HepG2 (cell line): ENCODE measurements around the gene RHBDD2. TPM values are rescaled to one million over a fixed set of nuclear protein-coding genes. Genes with fewer than 3 reads are reported as not detected.

Experiments used
- ATAC-seq: fragments of 200-7000 bp; cut with Tn5 transposase; 3 replicates; pipeline ENCODE4 v1.9.1; 2020; ENCODE audit warnings: mild to moderate bottlenecking, moderate library complexity
- BruUV-seq: library from RNA; stranded (reverse); fragments of 400-500 nt; replicated peaks from 2 replicates; lab custom pipeline; 2021; lab: Mats Ljungman, UMichigan
- CTCF ChIA-PET: fragments of 300-600 bp; formaldehyde crosslinking; extraction: SDS; loops from one replicate; lab custom pipeline; 2021; ENCODE audit warnings: low total read pairs, inconsistent platforms, low intra/inter-chr PET ratio; lab: Yijun Ruan, JAX
- POLR2A ChIA-PET: fragments of 350-600 bp; sonication (Branson Sonifier 250); formaldehyde crosslinking; loops from one replicate; lab custom pipeline; 2020; ENCODE audit warnings: antibody characterized with exemption, inconsistent platforms; lab: Yijun Ruan, JAX
- DNase-seq: peaks from one replicate; pipeline ENCODE4 v3.0.0-alpha.2; 2015; ENCODE audit warnings: low spot score
- FAIRE-seq: peaks from 3 replicates; lab custom pipeline; 2011; peaks lifted over from hg19 to GRCh38; lab: Jason Lieb, UNC
- H2AFZ ChIP-seq: one replicate; pipeline ENCODE4 v1.6.1; 2011; ENCODE audit warnings: low read length, inconsistent platforms
- H3K27ac ChIP-seq: fragments of 300-600 bp; 3 replicates; pipeline ENCODE4 v1.8.0; 2011; ENCODE audit warnings: mixed run types, mild to moderate bottlenecking, mixed read lengths, low read length, inconsistent platforms; ENCODE audit not compliant: insufficient read depth; ENCODE audit errors: extremely low read length
- H3K27me3 ChIP-seq, 2 experiments: fragments of 200-600 bp in 1 of 2; 2 replicates in 1 of 2; 3 replicates in 1 of 2; pipeline versions ENCODE4 v1.6.0 to v1.8.0; 2011; ENCODE audit warnings: low read length in 2 of 2, mild to moderate bottlenecking in 2 of 2, moderate library complexity in 2 of 2, inconsistent platforms in 1 of 2; ENCODE audit not compliant: insufficient read depth in 2 of 2, control insufficient read depth in 1 of 2
- H3K36me3 ChIP-seq, 2 experiments: fragments of 200-600 bp in 1 of 2; replicated peaks in 1 of 2; 2 replicates in 1 of 2; 3 replicates in 1 of 2; pipeline versions ENCODE4 v1.5.1 to v1.8.0; 2011; ENCODE audit warnings: low read length in 2 of 2, inconsistent platforms in 1 of 2; ENCODE audit not compliant: insufficient read depth in 2 of 2, control insufficient read depth in 1 of 2
- H3K4me1 ChIP-seq: 2 replicates; pipeline ENCODE4 v1.5.1; 2012; ENCODE audit warnings: low read length, inconsistent platforms; ENCODE audit not compliant: insufficient read depth
- H3K4me2 ChIP-seq: 2 replicates; pipeline ENCODE4 v1.6.0; 2011; ENCODE audit warnings: low read depth, low read length, inconsistent platforms
- H3K4me3 ChIP-seq, 3 experiments: fragments of 200-600 bp in 1 of 3; sonication (generic), shearing (Covaris generic) in 1 of 3; replicated peaks in 1 of 3; 2 replicates each; pipeline ENCODE4 v1.5.1; 2011 to 2016; ENCODE audit warnings: low read length in 3 of 3, inconsistent platforms in 2 of 3, low read depth in 2 of 3, mild to moderate bottlenecking in 2 of 3, control low read depth in 1 of 3, mixed read lengths in 1 of 3; ENCODE audit not compliant: insufficient read depth in 1 of 3
- H3K79me2 ChIP-seq: one replicate; pipeline ENCODE4 v1.6.1; 2011; ENCODE audit warnings: low read length, inconsistent platforms; ENCODE audit not compliant: insufficient read depth
- H3K9ac ChIP-seq: 2 replicates; pipeline ENCODE4 v1.6.0; 2011; ENCODE audit warnings: mild to moderate bottlenecking, low read depth, low read length, inconsistent platforms; ENCODE audit not compliant: insufficient read depth
- H3K9me3 ChIP-seq: 2 replicates; pipeline ENCODE4 v1.5.1; 2012; ENCODE audit warnings: mild to moderate bottlenecking, low read length
- H4K20me1 ChIP-seq: 2 replicates; pipeline ENCODE4 v1.6.0; 2011; ENCODE audit warnings: inconsistent platforms, mild to moderate bottlenecking, low read length, moderate library complexity; ENCODE audit not compliant: insufficient read depth
- HDAC1 ChIP-seq: sonication (generic); formaldehyde crosslinking; IDR thresholded peaks from 2 replicates; pipeline ENCODE4 v1.5.1; 2020; ENCODE audit warnings: mild to moderate bottlenecking, missing genetic modification reagents
- MED8 ChIP-seq: sonication (generic); formaldehyde crosslinking; IDR thresholded peaks from 2 replicates; pipeline ENCODE4 v1.8.1; 2023; ENCODE audit warnings: mild to moderate bottlenecking, missing genetic modification reagents; ENCODE audit not compliant: insufficient replicate concordance
- NR2F2 ChIP-seq: IDR thresholded peaks from 2 replicates; pipeline ENCODE4 v1.6.1; 2012; ENCODE audit warnings: low read depth, inconsistent platforms, borderline replicate concordance
- PHB2 ChIP-seq: fragments of 450-650 bp; IDR thresholded peaks from 2 replicates; pipeline ENCODE4 v1.6.1; 2018; ENCODE audit not compliant: partially characterized antibody
- RNF219 ChIP-seq: sonication (generic); formaldehyde crosslinking; IDR thresholded peaks from 2 replicates; pipeline ENCODE4 v1.5.0; 2020; ENCODE audit warnings: mild to moderate bottlenecking, missing genetic modification reagents
- SKI ChIP-seq: fragments of 450-650 bp; IDR thresholded peaks from one replicate; pipeline ENCODE4 v1.6.1; 2018; ENCODE audit warnings: mild to moderate bottlenecking; ENCODE audit not compliant: partially characterized antibody
- TAF1 ChIP-seq: sonication (generic); formaldehyde crosslinking; IDR thresholded peaks from 2 replicates; pipeline ENCODE4 v1.4.0; 2020; ENCODE audit warnings: missing genetic modification reagents
- THRA ChIP-seq: sonication (generic); formaldehyde crosslinking; IDR thresholded peaks from 2 replicates; pipeline ENCODE4 v1.4.0; 2020; ENCODE audit warnings: missing genetic modification reagents, borderline replicate concordance
- ZHX1 ChIP-seq: sonication (generic); formaldehyde crosslinking; IDR thresholded peaks from 2 replicates; pipeline ENCODE4 v1.8.1; 2022; ENCODE audit warnings: low read depth, mild to moderate bottlenecking, missing genetic modification reagents
- ZNF121 ChIP-seq: sonication (generic); formaldehyde crosslinking; IDR thresholded peaks from 2 replicates; pipeline ENCODE4 v1.5.0; 2020; ENCODE audit warnings: mild to moderate bottlenecking, missing genetic modification reagents
- ZNF20 ChIP-seq: sonication (generic); formaldehyde crosslinking; IDR thresholded peaks from 2 replicates; pipeline ENCODE4 v1.4.0; 2020; ENCODE audit warnings: mild to moderate bottlenecking, moderate library complexity, missing genetic modification reagents
- ZNF672 ChIP-seq: sonication (generic); formaldehyde crosslinking; IDR thresholded peaks from 2 replicates; pipeline ENCODE4 v1.8.1; 2022; ENCODE audit warnings: missing genetic modification reagents
- WGBS: methylation state at CpG from one replicate; pipeline ENCODE4 v1.1.6; 2017; ENCODE audit warnings: low lambda C conversion rate; 5-methylcytosine and 5-hydroxymethylcytosine counted together
- in situ Hi-C: cut with HindIII; loops from 2 replicates; pipeline ENCODE4 v1.10.0; 2017; ENCODE audit warnings: low pct_unique_long_range_greater_than_20kb; ENCODE audit not compliant: extremely low pct_ligation_motif_present
- intact Hi-C: fragments of 100-400 bp; cut with micrococcal nuclease; formaldehyde crosslinking; loops from one replicate; pipeline ENCODE4 v1.10.0; 2022; ENCODE audit not compliant: unreplicated experiment
- polyA plus RNA-seq, 8 experiments: library from polyadenylated mRNA; depleted of rRNA in 3 of 8; stranded (reverse) in 7 of 8; unstranded in 1 of 8; fragments of >200 nt; fragmentation: Illumina TruSeq in 4 of 8; extraction: Trizol in 4 of 8; gene quantifications; 2 replicates each; pipeline versions ENCODE4 v1.2.1 to v1.2.3, GENCODE V29; 2011 to 2016; ENCODE audit warnings: low read depth in 4 of 8, missing spikeins in 1 of 8, mixed read lengths in 1 of 8; ENCODE audit not compliant: insufficient read depth in 1 of 8
- total RNA-seq, 5 experiments: library from RNA; depleted of rRNA; stranded (reverse); fragments of >200 nt; fragmentation: Illumina TruSeq; extraction: Trizol; gene quantifications; 2 replicates each; pipeline ENCODE4 v1.2.3, GENCODE V29; 2016; ENCODE audit warnings: low read depth in 1 of 5
- TF ChIP-seq, protein P1 (sequence below): sonication (generic); formaldehyde crosslinking; IDR thresholded peaks from 2 replicates; pipeline ENCODE4 v1.5.0; 2020; ENCODE audit warnings: mild to moderate bottlenecking, missing genetic modification reagents
- TF ChIP-seq, protein P2 (sequence below): sonication (generic); formaldehyde crosslinking; IDR thresholded peaks from 2 replicates; pipeline ENCODE4 v1.4.0; 2020; ENCODE audit warnings: low read depth, mild to moderate bottlenecking, missing genetic modification reagents

RHBDD2 gene
- total and polyA plus RNA-seq, 2 of the 13 experiments (the other 11 are each of a cell fraction or from before 2014, with no cell fraction given): 23.1 to 26.4 TPM

- no peak overlapping the region for H3K27ac ChIP-seq
- TF ChIP-seq THRA (CRISPR knock-in tag) (no peak), ZHX1 (0 out of 2 replicates have a peak, but pooled peaks have one; percentile 1), ZNF672 (CRISPR knock-in tag) (no peak), NR2F2 (no peak), TAF1 (CRISPR knock-in tag) (no peak), SKI (peak; percentile 2), RNF219 (CRISPR knock-in tag) (0 out of 2 replicates have a peak, but pooled peaks have one; percentile 47), PHB2 (no peak), MED8 (peak; percentile 15), ZNF121 (CRISPR knock-in tag) (0 out of 2 replicates have a peak, but pooled peaks have one; percentile 15), ZNF20 (no peak), HDAC1 (CRISPR knock-in tag) (0 out of 2 replicates have a peak, but pooled peaks have one; percentile 27)
- TF ChIP-seq, protein P1, sequence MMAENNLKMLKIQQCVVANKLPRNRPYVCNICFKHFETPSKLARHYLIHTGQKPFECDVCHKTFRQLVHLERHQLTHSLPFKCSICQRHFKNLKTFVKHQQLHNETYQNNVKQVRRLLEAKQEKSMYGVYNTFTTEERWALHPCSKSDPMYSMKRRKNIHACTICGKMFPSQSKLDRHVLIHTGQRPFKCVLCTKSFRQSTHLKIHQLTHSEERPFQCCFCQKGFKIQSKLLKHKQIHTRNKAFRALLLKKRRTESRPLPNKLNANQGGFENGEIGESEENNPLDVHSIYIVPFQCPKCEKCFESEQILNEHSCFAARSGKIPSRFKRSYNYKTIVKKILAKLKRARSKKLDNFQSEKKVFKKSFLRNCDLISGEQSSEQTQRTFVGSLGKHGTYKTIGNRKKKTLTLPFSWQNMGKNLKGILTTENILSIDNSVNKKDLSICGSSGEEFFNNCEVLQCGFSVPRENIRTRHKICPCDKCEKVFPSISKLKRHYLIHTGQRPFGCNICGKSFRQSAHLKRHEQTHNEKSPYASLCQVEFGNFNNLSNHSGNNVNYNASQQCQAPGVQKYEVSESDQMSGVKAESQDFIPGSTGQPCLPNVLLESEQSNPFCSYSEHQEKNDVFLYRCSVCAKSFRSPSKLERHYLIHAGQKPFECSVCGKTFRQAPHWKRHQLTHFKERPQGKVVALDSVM (CRISPR knock-in tag): peak; percentile 99; the same call in 1 of the 2 replicates
- TF ChIP-seq, protein P2, sequence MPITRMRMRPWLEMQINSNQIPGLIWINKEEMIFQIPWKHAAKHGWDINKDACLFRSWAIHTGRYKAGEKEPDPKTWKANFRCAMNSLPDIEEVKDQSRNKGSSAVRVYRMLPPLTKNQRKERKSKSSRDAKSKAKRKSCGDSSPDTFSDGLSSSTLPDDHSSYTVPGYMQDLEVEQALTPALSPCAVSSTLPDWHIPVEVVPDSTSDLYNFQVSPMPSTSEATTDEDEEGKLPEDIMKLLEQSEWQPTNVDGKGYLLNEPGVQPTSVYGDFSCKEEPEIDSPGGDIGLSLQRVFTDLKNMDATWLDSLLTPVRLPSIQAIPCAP (CRISPR knock-in tag): no peak
- intact Hi-C loops: loop anchor here (2.0 kb wide), 2 partner anchors 53 to 95 kb away; no protein-coding TSS in a partner anchor
- ATAC-seq (no peak), FAIRE-seq (no peak), DNase-seq (no peak)
- BruUV-seq: no TSS peak
- H4K20me1 ChIP-seq: no peaks in the 10 kb centered on the region
- in situ Hi-C loops: loop anchor here (5.0 kb wide), 1 partner anchor 150 kb away; no protein-coding TSS in a partner anchor
- CTCF ChIA-PET: interaction anchor here (1.2 to 3.6 kb wide), 2 partner anchors 105 to 153 kb away, joined by 3 to 39 read pairs; no protein-coding TSS in a partner anchor
- no peaks in the 10 kb centered on the region for H3K9me3 ChIP-seq
- H3K9ac ChIP-seq: no peak overlapping the region
- WGBS: 40% methylated on average over 4 of the region's 4 CpGs
- POLR2A ChIA-PET: interaction anchor here (1.3 to 2.1 kb wide), 5 partner anchors 38 to 153 kb away, joined by 5 to 17 read pairs (median 10); partner anchors contain the start of gene POR
- H2AFZ ChIP-seq: no peak overlapping the region
- no peaks in the 10 kb centered on the region for H3K79me2 ChIP-seq
- H3K4me2 ChIP-seq: peak overlapping the region; percentile 84
- H3K36me3 ChIP-seq: no peaks in the 10 kb centered on the region
- no peak overlapping the region for H3K4me3 ChIP-seq
- peaks cover 28% of the 10 kb centered on the region for H3K4me1 ChIP-seq
- no peaks in the 10 kb centered on the region for H3K27me3 ChIP-seq
Observed at GRCh38 chr7:75867390-75867717, 11.5 kb upstream of the RHBDD2 start.
